Cardiac muscle cell (in vitro differentiated cells and primary cell): ENCODE results near the gene GRB10. TPM values are rescaled to one million over a fixed set of nuclear protein-coding genes. Genes with fewer than 3 reads are reported as not detected.

Experiments used
- DNase-seq, 2 donors: peaks; one replicate each; pipeline versions ENCODE4 v3.0.0 to v3.0.0-alpha.2; 2010 to 2017; ENCODE audit warnings: low read depth in 1 of 2, low spot score in 1 of 2
- H3K27ac ChIP-seq: fragments of 200-600 bp; sonication (generic); 2 replicates; pipeline ENCODE4 v1.5.1; 2016
- H3K27me3 ChIP-seq: fragments of 200-600 bp; sonication (generic); 2 replicates; pipeline ENCODE4 v1.6.0; 2016; ENCODE audit warnings: control low read depth
- H3K36me3 ChIP-seq: fragments of 200-600 bp; sonication (generic); 2 replicates; pipeline ENCODE4 v1.5.1; 2016; ENCODE audit warnings: control low read depth
- H3K4me1 ChIP-seq: fragments of 200-600 bp; sonication (generic); 2 replicates; pipeline ENCODE4 v1.8.1; 2017; ENCODE audit warnings: low read depth, mild to moderate bottlenecking, mixed run types
- H3K4me3 ChIP-seq: fragments of 200-600 bp; sonication (generic); 2 replicates; pipeline ENCODE4 v1.5.1; 2016; ENCODE audit warnings: mild to moderate bottlenecking
- H3K9me3 ChIP-seq: fragments of 200-600 bp; sonication (generic); 2 replicates; pipeline ENCODE4 v1.5.1; 2017; ENCODE audit warnings: low read depth, mild to moderate bottlenecking, control low read depth
- CTCF ChIP-seq: IDR thresholded peaks from 2 replicates; pipeline ENCODE4 v1.5.1; 2012; ENCODE audit warnings: low read depth, mild to moderate bottlenecking, low read length
- polyA plus RNA-seq: library from polyadenylated mRNA; unstranded; fragments of >200 nt; fragmentation: Nextera tagmentation; extraction: Ambion mirVana; gene quantifications from 2 replicates; pipeline ENCODE4 v1.2.1, GENCODE V29; 2016
- total RNA-seq: library from RNA; depleted of rRNA; stranded (reverse); fragments of >200 nt; gene quantifications from 2 replicates; pipeline ENCODE4 v1.2.3, GENCODE V29; 2016

GRB10 gene
- total and polyA plus RNA-seq, 2 experiments from 2014 or later, result 9.9 to 25.3 TPM

- no peaks in the 10 kb centered on the region for H3K9me3 ChIP-seq
- no peak for TF ChIP-seq CTCF
- H3K36me3 ChIP-seq, result no peaks in the 10 kb centered on the region
- no peaks in the 10 kb centered on the region for H3K27me3 ChIP-seq
- H3K4me1 ChIP-seq, result peaks cover 4% of the 10 kb centered on the region
- no peak overlapping the region for H3K4me3 ChIP-seq
- no peak for DNase-seq
- H3K27ac ChIP-seq, result no peak overlapping the region
These were observed 119.1 kb downstream of the GRB10 start for GRCh38 chr7:50663396-50664102.

- peaks cover 4% of the 10 kb centered on the region for H3K4me1 ChIP-seq
- DNase-seq, result no peak
- H3K4me3 ChIP-seq, result no peak overlapping the region
- no peaks in the 10 kb centered on the region for H3K27me3 ChIP-seq
- H3K9me3 ChIP-seq, result no peaks in the 10 kb centered on the region
- H3K27ac ChIP-seq, result no peak overlapping the region
- no peak for TF ChIP-seq CTCF
- no peaks in the 10 kb centered on the region for H3K36me3 ChIP-seq
These were observed 119.7 kb downstream of the GRB10 start for GRCh38 chr7:50662996-50663395.

GRCh38 chr7:50662041-50662694, 120.5 kb downstream of the GRB10 start:
- Histone ChIP-seq H3K36me3 (no peaks in the 10 kb centered on the region), H3K27me3 (no peaks in the 10 kb centered on the region)
- no peak for TF ChIP-seq CTCF

GRCh38 chr7:50661345-50662040, 121.2 kb downstream of the GRB10 start:
- no peak for TF ChIP-seq CTCF
- H3K9me3 ChIP-seq, result no peaks in the 10 kb centered on the region
- H3K27me3 ChIP-seq, result no peaks in the 10 kb centered on the region
- H3K4me3 ChIP-seq, result no peak overlapping the region
- no peak for DNase-seq
- no peaks in the 10 kb centered on the region for H3K36me3 ChIP-seq
- no peak overlapping the region for H3K27ac ChIP-seq
- H3K4me1 ChIP-seq, result no peaks in the 10 kb centered on the region

More at GRCh38 chr7:50662041-50662694, 120.5 kb downstream of the GRB10 start:
- no peaks in the 10 kb centered on the region for H3K4me1 ChIP-seq
- no peak overlapping the region for H3K27ac ChIP-seq
- H3K9me3 ChIP-seq, result no peaks in the 10 kb centered on the region
- no peak for DNase-seq
- no peak overlapping the region for H3K4me3 ChIP-seq

GRCh38 chr7:50660830-50661175, 121.9 kb downstream of the GRB10 start:
- Histone ChIP-seq H3K27me3 (no peaks in the 10 kb centered on the region), H3K4me1 (no peaks in the 10 kb centered on the region), H3K27ac (no peak overlapping the region), H3K4me3 (no peak overlapping the region), H3K9me3 (no peaks in the 10 kb centered on the region), H3K36me3 (no peaks in the 10 kb centered on the region)
- TF ChIP-seq CTCF, result no peak
- no peak for DNase-seq
